Myometrial cell (primary cell): Measurements from ENCODE around the gene ZNF487. TPM values are rescaled to one million over a fixed set of nuclear protein-coding genes. Genes with fewer than 3 reads are reported as not detected.

Source experiments
- total RNA-seq: library from RNA; depleted of rRNA; stranded (reverse); fragments of >200 nt; gene quantifications from 2 replicates; pipeline ENCODE4 v1.2.3, GENCODE V29; 2015

The ZNF487 gene
- 1.6 and 7.2 TPM in 2 replicates for total RNA-seq

GRCh38 chr10:43436291-43437140 lies at the start of gene ZNF487:
Gene ZNF487, plus strand, starts transcription at chr10:43437111. Its CDS starts 38,703 bp downstream, at chr10:43475814.

GRCh38 chr10:43408710-43409384 lies 28.1 kb upstream of the ZNF487 start, which contains the start of gene HNRNPF:
Gene HNRNPF, minus strand, starts transcription at chr10:43409186. Its CDS starts 21,302 bp downstream, at chr10:43387884.

Other genes with a start within 250 kb of the ZNF487 start
- gene RASGEF1A, start 170.0 kb upstream of the ZNF487 start, total RNA-seq, result 1.2 and 1.6 TPM in 2 replicates
- not detected in 2 replicates for gene FXYD4, start 65.5 kb upstream of the ZNF487 start, total RNA-seq
- 187 and 197 TPM in 2 replicates for gene HNRNPF, start 27.9 kb upstream of the ZNF487 start, total RNA-seq
- 2.0 and 5.1 TPM in 2 replicates for gene ZNF239, start 137.5 kb downstream of the ZNF487 start, total RNA-seq
- 2.3 and 3.7 TPM in 2 replicates for gene ZNF485, start 169.3 kb downstream of the ZNF487 start, total RNA-seq
- gene ZNF32, start 211.8 kb downstream of the ZNF487 start, total RNA-seq, result 23.1 and 23.9 TPM in 2 replicates